Fibroblast of skin of right quadriceps (primary cell): ENCODE data around the gene SSTR5.

Experiments
- DNase-seq: peaks from one replicate; pipeline ENCODE4 v3.0.0-alpha.2; 2013

SSTR5 gene

GRCh38 chr16:1127101-1127500 is 54.6 kb downstream of the SSTR5 start:
- DNase-seq, result no peak

GRCh38 chr16:1127971-1128715 is 55.6 kb downstream of the SSTR5 start:
- DNase-seq, result no peak

GRCh38 chr16:1129106-1129960 is 56.8 kb downstream of the SSTR5 start:
- no peak for DNase-seq

GRCh38 chr16:1130382-1130781 is 57.8 kb downstream of the SSTR5 start:
- no peak for DNase-seq
